Endodermal cell (in vitro differentiated cells): ENCODE results near the gene NFE2L1. TPM values are rescaled to one million over a fixed set of nuclear protein-coding genes. Genes with fewer than 3 reads are reported as not detected.

Experiments used
- DNase-seq: peaks from one replicate; pipeline ENCODE4 v3.0.0-alpha.2; 2017
- H3K27ac ChIP-seq: 2 replicates; pipeline ENCODE4 v1.5.1; 2013; ENCODE audit warnings: mild to moderate bottlenecking, low read depth, low read length, moderate library complexity
- H3K27me3 ChIP-seq: 2 replicates; pipeline ENCODE4 v1.6.1; 2013; ENCODE audit warnings: mild to moderate bottlenecking, low read length, moderate library complexity; ENCODE audit not compliant: insufficient read depth, control insufficient read depth, poor library complexity, severe bottlenecking
- H3K36me3 ChIP-seq: 2 replicates; pipeline ENCODE4 v1.7.0; 2013; ENCODE audit warnings: mild to moderate bottlenecking, low read length, moderate library complexity; ENCODE audit not compliant: control insufficient read depth, insufficient read depth
- H3K4me1 ChIP-seq: one replicate; pipeline ENCODE4 v1.7.0; 2013; ENCODE audit warnings: low read length; ENCODE audit not compliant: control insufficient read depth, insufficient read depth
- H3K4me3 ChIP-seq: 2 replicates; pipeline ENCODE4 v1.5.1; 2013; ENCODE audit warnings: mild to moderate bottlenecking, low read length, moderate library complexity
- H3K9ac ChIP-seq: 2 replicates; pipeline ENCODE4 v1.6.1; 2013; ENCODE audit warnings: mild to moderate bottlenecking, low read length, moderate library complexity; ENCODE audit not compliant: poor library complexity, severe bottlenecking; ENCODE audit errors: extremely low read depth
- H3K9me3 ChIP-seq: 2 replicates; pipeline ENCODE4 v1.6.1; 2013; ENCODE audit warnings: mild to moderate bottlenecking, low read length, moderate library complexity; ENCODE audit not compliant: control insufficient read depth
- H3K27ac Mint-ChIP-seq: 2 replicates; pipeline ENCODE4 v1.8.0; 2020; ENCODE audit warnings: mixed read lengths
- H3K27me3 Mint-ChIP-seq: 2 replicates; pipeline ENCODE4 v1.8.0; 2021; ENCODE audit warnings: mild to moderate bottlenecking, mixed read lengths; ENCODE audit not compliant: insufficient read depth
- H3K36me3 Mint-ChIP-seq: 2 replicates; pipeline ENCODE4 v1.8.0; 2020; ENCODE audit warnings: low read depth, mixed read lengths
- H3K4me1 Mint-ChIP-seq: 2 replicates; pipeline ENCODE4 v1.8.0; 2020; ENCODE audit warnings: mixed read lengths
- H3K4me3 Mint-ChIP-seq: 2 replicates; pipeline ENCODE4 v1.8.0; 2020; ENCODE audit warnings: mild to moderate bottlenecking, moderate library complexity, mixed read lengths
- H3K9me3 Mint-ChIP-seq: 2 replicates; pipeline ENCODE4 v1.8.0; 2020; ENCODE audit warnings: mild to moderate bottlenecking, mixed read lengths
- WGBS, 2 experiments: methylation state at CpG; one replicate each; pipeline versions ENCODE4 v1.1.5 to v1.1.7; 2013; ENCODE audit warnings: missing lambda C conversion rate in 2 of 2, mixed read lengths in 1 of 2; ENCODE audit not compliant: insufficient coverage in 1 of 2, insufficient read length in 1 of 2; 5-methylcytosine and 5-hydroxymethylcytosine counted together
- total RNA-seq, 2 donors: library from RNA; stranded (reverse); fragmentation: NEBNext Ultra II Directional in 1 of 2; extraction: Animal tissue kit (Norgen Biotek cat#: 25700) in 1 of 2; gene quantifications; 2 replicates in 1 of 2; 3 replicates in 1 of 2; pipeline ENCODE4 v1.2.1, GENCODE V29; 2021
- TF ChIP-seq, protein P1 (sequence below): fragments of 200-600 bp; sonication (generic); conservative IDR thresholded peaks from 2 replicates; pipeline ENCODE4 v1.5.0; 2021; ENCODE audit warnings: antibody characterized with exemption, mild to moderate bottlenecking

NFE2L1 gene
- total RNA-seq, 2 donors from 2014 or later, result 122 to 135 TPM

GRCh38 chr17:48011405-48012150, 36.6 kb upstream of the NFE2L1 start:
- Mint-ChIP-seq H3K4me3 (peak overlapping the region; percentile 52), H3K9me3 (no peaks in the 10 kb centered on the region), H3K36me3 (no peaks in the 10 kb centered on the region), H3K27me3 (peaks cover 41% of the 10 kb centered on the region), H3K4me1 (no peaks in the 10 kb centered on the region), H3K27ac (no peak overlapping the region)
- peaks cover 4% of the 10 kb centered on the region for H3K4me1 ChIP-seq
- WGBS, 2 experiments, result 6% methylated on average over 17 to 21 of the region's 23 CpGs
- peak overlapping the region; percentile 80 for H3K4me3 ChIP-seq
- TF ChIP-seq, protein P1, sequence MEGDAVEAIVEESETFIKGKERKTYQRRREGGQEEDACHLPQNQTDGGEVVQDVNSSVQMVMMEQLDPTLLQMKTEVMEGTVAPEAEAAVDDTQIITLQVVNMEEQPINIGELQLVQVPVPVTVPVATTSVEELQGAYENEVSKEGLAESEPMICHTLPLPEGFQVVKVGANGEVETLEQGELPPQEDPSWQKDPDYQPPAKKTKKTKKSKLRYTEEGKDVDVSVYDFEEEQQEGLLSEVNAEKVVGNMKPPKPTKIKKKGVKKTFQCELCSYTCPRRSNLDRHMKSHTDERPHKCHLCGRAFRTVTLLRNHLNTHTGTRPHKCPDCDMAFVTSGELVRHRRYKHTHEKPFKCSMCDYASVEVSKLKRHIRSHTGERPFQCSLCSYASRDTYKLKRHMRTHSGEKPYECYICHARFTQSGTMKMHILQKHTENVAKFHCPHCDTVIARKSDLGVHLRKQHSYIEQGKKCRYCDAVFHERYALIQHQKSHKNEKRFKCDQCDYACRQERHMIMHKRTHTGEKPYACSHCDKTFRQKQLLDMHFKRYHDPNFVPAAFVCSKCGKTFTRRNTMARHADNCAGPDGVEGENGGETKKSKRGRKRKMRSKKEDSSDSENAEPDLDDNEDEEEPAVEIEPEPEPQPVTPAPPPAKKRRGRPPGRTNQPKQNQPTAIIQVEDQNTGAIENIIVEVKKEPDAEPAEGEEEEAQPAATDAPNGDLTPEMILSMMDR, result peak; percentile 72
- peaks cover 26% of the 10 kb centered on the region for H3K27me3 ChIP-seq
- peak; percentile 85 for DNase-seq
- H3K36me3 ChIP-seq, result no peaks in the 10 kb centered on the region
- no peaks in the 10 kb centered on the region for H3K9me3 ChIP-seq
- H3K9ac ChIP-seq, result no peak overlapping the region
- H3K27ac ChIP-seq, result peak overlapping the region; percentile 96

- Histone ChIP-seq H3K36me3 (no peaks in the 10 kb centered on the region), H3K27ac (peak overlapping the region; percentile 96), H3K4me1 (peaks cover 4% of the 10 kb centered on the region)
Observed at GRCh38 chr17:48012151-48012520, 36.0 kb upstream of the NFE2L1 start.

GRCh38 chr17:48012654-48013053, 35.5 kb upstream of the NFE2L1 start:
- Mint-ChIP-seq H3K36me3 (no peaks in the 10 kb centered on the region), H3K27ac (no peak overlapping the region), H3K27me3 (peaks cover 41% of the 10 kb centered on the region), H3K4me3 (peak overlapping the region; percentile 52), H3K9me3 (no peaks in the 10 kb centered on the region), H3K4me1 (no peaks in the 10 kb centered on the region)
- peaks cover 4% of the 10 kb centered on the region for H3K4me1 ChIP-seq
- peaks cover 26% of the 10 kb centered on the region for H3K27me3 ChIP-seq
- no peak overlapping the region for H3K4me3 ChIP-seq
- no peaks in the 10 kb centered on the region for H3K9me3 ChIP-seq
- DNase-seq, result no peak
- no peaks in the 10 kb centered on the region for H3K36me3 ChIP-seq
- H3K27ac ChIP-seq, result peak overlapping the region; percentile 96
- H3K9ac ChIP-seq, result no peak overlapping the region
- TF ChIP-seq, protein P1, result no peak
- WGBS, 2 experiments, result 63 to 68% methylated on average over 4 to 5 of the region's 5 CpGs

More at GRCh38 chr17:48012151-48012520, 36.0 kb upstream of the NFE2L1 start:
- Histone ChIP-seq H3K9ac (no peak overlapping the region), H3K27me3 (peaks cover 26% of the 10 kb centered on the region), H3K4me3 (peak overlapping the region; percentile 80), H3K9me3 (no peaks in the 10 kb centered on the region)
- TF ChIP-seq, protein P1, result no peak
- Mint-ChIP-seq H3K36me3 (no peaks in the 10 kb centered on the region), H3K4me3 (peak overlapping the region; percentile 52), H3K9me3 (no peaks in the 10 kb centered on the region), H3K27me3 (peaks cover 41% of the 10 kb centered on the region), H3K27ac (no peak overlapping the region), H3K4me1 (no peaks in the 10 kb centered on the region)
- DNase-seq, result peak; percentile 90
- WGBS, 2 experiments, result 2% methylated on average over 31 of the region's 34 CpGs; no CpG with 5 or more reads in 1 of the 2 experiments
